ENCODE results near the gene HPS6. TPM values are rescaled to one million over a fixed set of nuclear protein-coding genes. Genes with fewer than 3 reads are reported as not detected.
"Not testable (repeated sequence)": the region's sequence is repeated elsewhere in the genome, so short reads cannot be mapped to it uniquely, and the experiment has no call there.

The HPS6 gene
- total RNA-seq, 1 experiment from 2014 or later = 18.7 TPM

DNA sequence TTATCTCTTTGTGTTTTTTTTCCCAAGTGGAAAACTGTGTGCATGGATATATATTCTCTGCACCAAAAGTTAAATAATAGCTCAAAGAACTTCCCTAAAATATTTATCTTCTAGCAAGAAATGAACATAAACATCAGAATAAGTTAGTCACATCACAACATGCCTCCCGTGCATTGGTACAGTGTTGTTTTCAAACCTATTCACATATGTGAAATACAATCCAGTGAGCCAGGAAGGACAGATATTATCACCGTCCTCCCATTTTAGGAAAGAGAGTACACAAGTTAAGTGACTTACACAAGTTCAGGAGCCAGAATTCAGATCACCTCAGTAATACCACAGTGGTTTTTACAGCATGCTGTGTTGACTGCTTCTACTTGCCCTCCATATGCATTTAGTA, 31.4 kb upstream of the HPS6 start:
- Histone ChIP-seq H4K91ac (ENCODE audit: insufficient read length, low read depth, low read length) (no peak overlapping the region), H3K23ac (ENCODE audit: insufficient read length, low read depth, low read length) (no peak overlapping the region), H3K4me2 (ENCODE audit: insufficient read depth, insufficient read length, low read length) (no peak overlapping the region), H4K5ac (ENCODE audit: insufficient read length, low read depth, low read length) (no peak overlapping the region), H2BK12ac (ENCODE audit: insufficient read length, low read depth, low read length) (no peak overlapping the region), H4K8ac (replicated peaks; ENCODE audit: insufficient read length, low read depth, low read length) (no peak overlapping the region), H3K18ac (ENCODE audit: insufficient read length, low read depth, low read length) (no peak overlapping the region), H2BK20ac (ENCODE audit: low read depth, low read length, poor library complexity, severe bottlenecking) (no peak overlapping the region), H2AFZ (ENCODE audit: low read length) (no peak overlapping the region), H3K4me1 (ENCODE audit: insufficient read depth, low read length) (no peaks in the 10 kb centered on the region), H3K4ac (ENCODE audit: low read depth, low read length) (no peak overlapping the region), H2AK5ac (ENCODE audit: insufficient read length, low read length) (no peak overlapping the region), H2BK5ac (ENCODE audit: insufficient read length, low read length) (no peak overlapping the region), H3K79me2 (ENCODE audit: insufficient read depth, low read length) (no peaks in the 10 kb centered on the region), H3T11ph (ENCODE audit: low read length) (no peak overlapping the region), H3K23me2 (ENCODE audit: insufficient read length, low read depth, low read length, poor library complexity, severe bottlenecking) (no peaks in the 10 kb centered on the region), H2BK120ac (ENCODE audit: low read depth, low read length, poor library complexity, severe bottlenecking) (no peak overlapping the region), H3K9ac (ENCODE audit: extremely low read depth, insufficient read length, low read length) (no peak overlapping the region), H3K27ac (ENCODE audit: insufficient read length, low read depth, low read length) (no peak overlapping the region), H3K27me3 (ENCODE audit: insufficient read depth, low read length) (no peaks in the 10 kb centered on the region), H3K14ac (ENCODE audit: insufficient read depth, low read length) (no peak overlapping the region), H4K20me1 (ENCODE audit: control insufficient read depth, insufficient read depth, insufficient read length) (no peaks in the 10 kb centered on the region), H3K9me3 (ENCODE audit: control insufficient read depth, low read depth, low read length) (no peaks in the 10 kb centered on the region), H3K79me1 (ENCODE audit: insufficient read depth, low read depth, low read length, poor library complexity, severe bottlenecking) (no peaks in the 10 kb centered on the region), H3K56ac (ENCODE audit: insufficient read length, low read depth, low read length) (no peak overlapping the region), H2BK15ac (ENCODE audit: low read depth, low read length) (no peak overlapping the region)
- peaks cover 4 to 13% of the 10 kb centered on the region in 2 experiments; a peak in 3 of 5 replicates for H3K9me3 Mint-ChIP-seq
- no peak for DNase-seq
- H3K27me3 Mint-ChIP-seq (ENCODE audit: low read depth) = no peaks in the 10 kb centered on the region
- TF ChIP-seq, protein P1, sequence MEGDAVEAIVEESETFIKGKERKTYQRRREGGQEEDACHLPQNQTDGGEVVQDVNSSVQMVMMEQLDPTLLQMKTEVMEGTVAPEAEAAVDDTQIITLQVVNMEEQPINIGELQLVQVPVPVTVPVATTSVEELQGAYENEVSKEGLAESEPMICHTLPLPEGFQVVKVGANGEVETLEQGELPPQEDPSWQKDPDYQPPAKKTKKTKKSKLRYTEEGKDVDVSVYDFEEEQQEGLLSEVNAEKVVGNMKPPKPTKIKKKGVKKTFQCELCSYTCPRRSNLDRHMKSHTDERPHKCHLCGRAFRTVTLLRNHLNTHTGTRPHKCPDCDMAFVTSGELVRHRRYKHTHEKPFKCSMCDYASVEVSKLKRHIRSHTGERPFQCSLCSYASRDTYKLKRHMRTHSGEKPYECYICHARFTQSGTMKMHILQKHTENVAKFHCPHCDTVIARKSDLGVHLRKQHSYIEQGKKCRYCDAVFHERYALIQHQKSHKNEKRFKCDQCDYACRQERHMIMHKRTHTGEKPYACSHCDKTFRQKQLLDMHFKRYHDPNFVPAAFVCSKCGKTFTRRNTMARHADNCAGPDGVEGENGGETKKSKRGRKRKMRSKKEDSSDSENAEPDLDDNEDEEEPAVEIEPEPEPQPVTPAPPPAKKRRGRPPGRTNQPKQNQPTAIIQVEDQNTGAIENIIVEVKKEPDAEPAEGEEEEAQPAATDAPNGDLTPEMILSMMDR (conservative IDR thresholded peaks at IDR 0.05) = no peak
- WGBS (ENCODE audit: extremely low coverage, insufficient read length, low lambda C conversion rate) = no CpG with 5 or more reads among the region's 2 CpGs
- H3K27ac Mint-ChIP-seq = no peak overlapping the region
- H3K4me3 Mint-ChIP-seq = no peak overlapping the region
- no peaks in the 10 kb centered on the region for H3K4me1 Mint-ChIP-seq
- peaks cover 41 to 79% (median 66%) of the 10 kb centered on the region in 3 experiments for H3K36me3 Mint-ChIP-seq (ENCODE audit: insufficient read depth in 1 of 3, low read depth in 3 of 3)

DNA sequence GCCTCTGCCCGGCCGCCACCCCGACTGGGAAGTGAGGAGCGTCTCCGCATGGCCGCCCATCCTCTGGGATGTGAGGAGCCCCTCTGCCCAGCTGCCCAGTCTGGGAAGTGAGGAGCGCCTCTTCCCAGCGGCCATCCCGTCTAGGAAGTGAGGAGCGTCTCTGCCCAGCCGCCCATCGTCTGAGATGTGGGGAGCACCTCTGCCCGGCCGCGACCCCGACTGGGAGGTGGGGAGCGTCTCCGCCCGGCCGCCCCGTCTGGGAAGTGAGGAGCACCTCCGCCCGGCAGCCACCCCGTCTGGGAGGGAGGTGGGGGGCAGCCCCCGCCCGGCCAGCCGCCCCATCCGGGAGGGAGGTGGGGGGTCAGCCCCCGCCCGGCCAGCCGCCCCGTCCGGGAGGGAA, 29.3 kb upstream of the HPS6 start:
- not testable (repeated sequence) for H2BK120ac ChIP-seq (ENCODE audit: low read depth, low read length, poor library complexity, severe bottlenecking); H3K18ac ChIP-seq (ENCODE audit: insufficient read length, low read depth, low read length); H3K4me3 Mint-ChIP-seq; DNase-seq; H2BK15ac ChIP-seq (ENCODE audit: low read depth, low read length); H3K14ac ChIP-seq (ENCODE audit: insufficient read depth, low read length); H3K4me2 ChIP-seq (ENCODE audit: insufficient read depth, insufficient read length, low read length); H2AK5ac ChIP-seq (ENCODE audit: insufficient read length, low read length); H3K4ac ChIP-seq (ENCODE audit: low read depth, low read length); H2BK12ac ChIP-seq (ENCODE audit: insufficient read length, low read depth, low read length); H3K27me3 Mint-ChIP-seq (ENCODE audit: low read depth); H3K23me2 ChIP-seq (ENCODE audit: insufficient read length, low read depth, low read length, poor library complexity, severe bottlenecking); H3K4me1 ChIP-seq (ENCODE audit: insufficient read depth, low read length); H2AFZ ChIP-seq (ENCODE audit: low read length); H3T11ph ChIP-seq (ENCODE audit: low read length); H3K79me1 ChIP-seq (ENCODE audit: insufficient read depth, low read depth, low read length, poor library complexity, severe bottlenecking); H3K27ac Mint-ChIP-seq; H4K20me1 ChIP-seq (ENCODE audit: control insufficient read depth, insufficient read depth, insufficient read length); H4K91ac ChIP-seq (ENCODE audit: insufficient read length, low read depth, low read length); H2BK20ac ChIP-seq (ENCODE audit: low read depth, low read length, poor library complexity, severe bottlenecking); H3K79me2 ChIP-seq (ENCODE audit: insufficient read depth, low read length); H3K9ac ChIP-seq (ENCODE audit: extremely low read depth, insufficient read length, low read length); H3K27me3 ChIP-seq (ENCODE audit: insufficient read depth, low read length); H3K23ac ChIP-seq (ENCODE audit: insufficient read length, low read depth, low read length); H3K9me3 ChIP-seq (ENCODE audit: control insufficient read depth, low read depth, low read length); H3K4me1 Mint-ChIP-seq; H2BK5ac ChIP-seq (ENCODE audit: insufficient read length, low read length); H3K56ac ChIP-seq (ENCODE audit: insufficient read length, low read depth, low read length); H4K8ac ChIP-seq (replicated peaks; ENCODE audit: insufficient read length, low read depth, low read length); H4K5ac ChIP-seq (ENCODE audit: insufficient read length, low read depth, low read length); H3K27ac ChIP-seq (ENCODE audit: insufficient read length, low read depth, low read length)
- Mint-ChIP-seq H3K9me3 (peaks cover 4 to 13% of the 10 kb centered on the region in 2 experiments; a peak in 3 of 5 replicates), H3K36me3 (ENCODE audit: insufficient read depth in 1 of 3, low read depth in 3 of 3) (peaks cover 48 to 69% (median 68%) of the 10 kb centered on the region in 3 experiments)
- no CpG with 5 or more reads among the region's 33 CpGs for WGBS (ENCODE audit: extremely low coverage, insufficient read length, low lambda C conversion rate)
